ENCODE results near the gene SIRT1. TPM values are rescaled to one million over a fixed set of nuclear protein-coding genes. Genes with fewer than 3 reads are reported as not detected.
A peak's percentile ranks its signal among the peaks of the same experiment; 100 is the strongest.

SIRT1 gene
- total RNA-seq, 2 donors from 2014 or later: 13.5 to 15.8 TPM

DNA sequence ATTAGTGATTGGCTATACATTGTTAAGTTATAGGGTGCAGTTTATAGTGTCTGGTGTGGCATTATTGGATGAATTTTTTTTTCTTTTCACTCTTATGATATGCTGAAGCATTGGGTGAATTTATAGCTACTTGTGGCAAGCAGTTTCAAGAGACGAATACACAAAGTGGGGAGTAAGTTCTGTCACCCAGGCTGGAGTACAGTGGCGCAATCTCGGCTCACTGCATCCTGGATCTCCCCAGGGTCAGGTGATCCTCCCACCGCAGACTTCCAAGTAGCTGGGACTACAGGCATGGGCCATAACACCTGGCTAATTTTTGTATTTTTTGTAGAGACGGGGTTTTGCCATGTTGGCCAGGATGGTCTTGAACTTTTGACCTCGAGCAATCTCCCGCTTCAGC is 6.3 kb upstream of the SIRT1 start:
- Histone ChIP-seq H3K9me3 (no peaks in the 10 kb centered on the region), H3K4me3 (no peak overlapping the region), H3K27me3 (no peaks in the 10 kb centered on the region), H3K36me3 (replicated peaks in 1 of 2; ENCODE audit: insufficient read depth in 1 of 2, low read depth in 2 of 2) (no peaks in the 10 kb centered on the region), H3K4me1 (no peaks in the 10 kb centered on the region), H3K27ac (no peak overlapping the region)
- DNase-seq: no peak
- ATAC-seq: no peak
- WGBS, 2 donors: 85 to 87% methylated on average over 7 of the region's 7 CpGs
- TF ChIP-seq, protein P1, sequence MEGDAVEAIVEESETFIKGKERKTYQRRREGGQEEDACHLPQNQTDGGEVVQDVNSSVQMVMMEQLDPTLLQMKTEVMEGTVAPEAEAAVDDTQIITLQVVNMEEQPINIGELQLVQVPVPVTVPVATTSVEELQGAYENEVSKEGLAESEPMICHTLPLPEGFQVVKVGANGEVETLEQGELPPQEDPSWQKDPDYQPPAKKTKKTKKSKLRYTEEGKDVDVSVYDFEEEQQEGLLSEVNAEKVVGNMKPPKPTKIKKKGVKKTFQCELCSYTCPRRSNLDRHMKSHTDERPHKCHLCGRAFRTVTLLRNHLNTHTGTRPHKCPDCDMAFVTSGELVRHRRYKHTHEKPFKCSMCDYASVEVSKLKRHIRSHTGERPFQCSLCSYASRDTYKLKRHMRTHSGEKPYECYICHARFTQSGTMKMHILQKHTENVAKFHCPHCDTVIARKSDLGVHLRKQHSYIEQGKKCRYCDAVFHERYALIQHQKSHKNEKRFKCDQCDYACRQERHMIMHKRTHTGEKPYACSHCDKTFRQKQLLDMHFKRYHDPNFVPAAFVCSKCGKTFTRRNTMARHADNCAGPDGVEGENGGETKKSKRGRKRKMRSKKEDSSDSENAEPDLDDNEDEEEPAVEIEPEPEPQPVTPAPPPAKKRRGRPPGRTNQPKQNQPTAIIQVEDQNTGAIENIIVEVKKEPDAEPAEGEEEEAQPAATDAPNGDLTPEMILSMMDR (IDR thresholded peaks at IDR 0.05): no peak
- TF ChIP-seq POLR2A (IDR thresholded peaks at IDR 0.05): no peak
- intact Hi-C loops (cut with DNase I): no loop called here

DNA sequence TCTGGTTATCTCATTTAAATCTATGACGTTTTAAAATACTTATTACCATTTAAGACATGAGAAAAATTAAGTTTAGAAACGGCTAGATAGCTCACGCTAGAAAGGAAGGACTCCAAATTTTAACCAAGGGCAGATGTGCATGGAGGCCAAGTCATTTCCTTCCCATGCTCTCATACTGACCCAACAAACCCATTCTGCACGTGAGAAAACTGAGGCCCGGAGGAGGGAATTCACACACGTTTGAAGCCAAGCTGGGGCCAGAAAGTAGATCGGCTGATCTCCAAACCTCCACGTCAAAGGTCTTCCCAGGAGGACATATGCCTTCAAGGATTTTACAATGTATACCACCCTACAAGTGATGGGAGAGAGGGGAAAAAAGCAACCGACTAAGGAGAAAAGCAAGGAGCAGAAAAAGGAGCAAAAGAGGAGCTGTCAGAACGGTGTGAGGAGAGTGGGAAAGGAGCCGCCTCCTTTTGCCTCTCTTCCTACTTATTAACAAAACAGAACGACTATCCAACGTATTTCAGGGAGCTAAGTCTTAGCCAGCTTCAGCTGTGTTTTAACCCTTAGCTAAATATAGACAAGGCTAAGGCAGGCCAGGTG is 645 bp upstream of the SIRT1 start:
- Histone ChIP-seq H3K36me3 (replicated peaks in 1 of 2; ENCODE audit: insufficient read depth in 1 of 2, low read depth in 2 of 2) (no peaks in the 10 kb centered on the region), H3K9me3 (no peaks in the 10 kb centered on the region), H3K27me3 (no peaks in the 10 kb centered on the region), H3K4me1 (peaks cover 21% of the 10 kb centered on the region), H3K27ac (peak overlapping the region; percentile 91 to 97 (median 93)), H3K4me3 (peak overlapping the region; percentile 8 to 33)
- TF ChIP-seq, protein P1 (IDR thresholded peaks at IDR 0.05): no peak
- TF ChIP-seq POLR2A (IDR thresholded peaks at IDR 0.05): no peak
- peak; percentile 41 for ATAC-seq
- peak in 3 of 4 donors; percentile 12 to 34 (median 13) for DNase-seq
- intact Hi-C loops (cut with DNase I): no loop called here
- 12 to 15% methylated on average over 13 of the region's 13 CpGs for WGBS, 2 donors

DNA sequence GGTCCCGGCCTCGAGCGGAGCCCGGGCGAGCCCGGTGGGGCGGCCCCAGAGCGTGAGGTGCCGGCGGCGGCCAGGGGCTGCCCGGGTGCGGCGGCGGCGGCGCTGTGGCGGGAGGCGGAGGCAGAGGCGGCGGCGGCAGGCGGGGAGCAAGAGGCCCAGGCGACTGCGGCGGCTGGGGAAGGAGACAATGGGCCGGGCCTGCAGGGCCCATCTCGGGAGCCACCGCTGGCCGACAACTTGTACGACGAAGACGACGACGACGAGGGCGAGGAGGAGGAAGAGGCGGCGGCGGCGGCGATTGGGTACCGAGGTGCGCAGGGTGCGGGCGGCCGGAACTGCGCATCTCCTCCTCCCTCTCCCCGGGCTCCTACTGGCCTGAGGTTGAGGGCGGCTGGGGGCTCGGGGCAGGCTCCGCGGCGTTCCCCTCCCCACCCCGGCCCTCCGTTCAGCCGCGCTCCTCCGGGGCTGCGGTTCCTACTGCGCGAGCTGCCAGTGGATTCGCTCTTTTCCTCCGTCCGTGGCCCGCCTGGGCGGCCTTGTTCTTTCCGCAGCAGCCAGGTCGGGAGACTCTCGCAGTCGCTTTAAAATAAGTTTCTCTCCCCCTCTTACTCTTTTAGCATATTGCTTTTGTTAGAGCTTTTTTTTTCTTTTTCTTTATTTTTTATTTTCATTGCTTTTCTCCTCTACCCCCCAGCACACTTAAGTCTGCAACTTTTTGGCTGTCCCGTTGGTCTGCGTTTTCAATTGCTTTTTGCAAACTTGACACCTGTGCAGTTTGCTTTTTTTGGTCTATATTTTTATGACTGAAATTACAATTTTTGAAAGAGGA is 600 bp downstream of the SIRT1 start:
- ATAC-seq (peak; percentile 80), DNase-seq (peak; percentile 83 to 91 (median 85))
- no peaks in the 10 kb centered on the region for H3K9me3 ChIP-seq
- H3K4me3 ChIP-seq: peak overlapping the region; percentile 40 to 89
- peak overlapping the region; percentile 91 to 97 (median 93) for H3K27ac ChIP-seq
- intact Hi-C loops (cut with DNase I): no loop called here
- TF ChIP-seq POLR2A (IDR thresholded peaks at IDR 0.05): peak in 1 of 3 donors; percentile 4
- TF ChIP-seq, protein P1 (IDR thresholded peaks at IDR 0.05): peak in 2 of 7 experiments; percentile 6 to 22
- no peaks in the 10 kb centered on the region for H3K36me3 ChIP-seq (replicated peaks in 1 of 2; ENCODE audit: insufficient read depth in 1 of 2, low read depth in 2 of 2)
- H3K27me3 ChIP-seq: no peaks in the 10 kb centered on the region
- 0 to 1% methylated on average over 21 to 59 of the region's 73 CpGs for WGBS, 2 donors
- peaks cover 30% of the 10 kb centered on the region for H3K4me1 ChIP-seq

DNA sequence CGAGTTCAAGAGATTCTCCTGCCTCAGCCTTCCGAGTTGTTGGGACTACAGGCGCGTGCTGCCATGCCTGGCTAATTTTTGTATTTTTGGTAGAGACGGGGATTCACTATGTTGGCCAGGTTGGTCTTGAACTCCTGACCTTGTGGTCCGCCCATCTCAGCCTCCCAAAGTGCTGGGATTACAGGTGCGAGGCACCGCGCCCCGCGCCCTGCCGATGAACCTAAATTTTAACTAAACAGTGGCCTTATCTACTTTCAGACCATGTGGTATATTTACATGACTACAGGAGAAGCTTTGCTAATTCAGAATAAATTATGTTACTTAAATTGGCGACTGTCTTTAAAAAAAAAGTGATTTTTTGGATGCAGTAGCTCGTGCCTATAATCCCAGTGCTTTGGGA is 9.2 kb downstream of the SIRT1 start:
- TF ChIP-seq, protein P1 (IDR thresholded peaks at IDR 0.05): no peak
- no peak for TF ChIP-seq POLR2A (IDR thresholded peaks at IDR 0.05)
- 88 to 91% methylated on average over 14 of the region's 14 CpGs for WGBS, 2 donors
- ATAC-seq (no peak), DNase-seq (no peak)
- intact Hi-C loops (cut with DNase I): no loop called here
- peaks cover 10% of the 10 kb centered on the region for H3K4me1 ChIP-seq
- H3K27me3 ChIP-seq: no peaks in the 10 kb centered on the region
- H3K9me3 ChIP-seq: no peaks in the 10 kb centered on the region
- no peak overlapping the region for H3K27ac ChIP-seq
- H3K4me3 ChIP-seq: no peak overlapping the region
- H3K36me3 ChIP-seq (replicated peaks in 1 of 2; ENCODE audit: insufficient read depth in 1 of 2, low read depth in 2 of 2): peaks cover 0 to 17% of the 10 kb centered on the region in 2 donors
